NCI-H82 (cell line): ENCODE data around the gene EMX2.

Experiments
- DNase-seq: peaks from one replicate; lab custom pipeline; 2025; lab: John Stamatoyannopoulos, UW

The EMX2 gene

DNA sequence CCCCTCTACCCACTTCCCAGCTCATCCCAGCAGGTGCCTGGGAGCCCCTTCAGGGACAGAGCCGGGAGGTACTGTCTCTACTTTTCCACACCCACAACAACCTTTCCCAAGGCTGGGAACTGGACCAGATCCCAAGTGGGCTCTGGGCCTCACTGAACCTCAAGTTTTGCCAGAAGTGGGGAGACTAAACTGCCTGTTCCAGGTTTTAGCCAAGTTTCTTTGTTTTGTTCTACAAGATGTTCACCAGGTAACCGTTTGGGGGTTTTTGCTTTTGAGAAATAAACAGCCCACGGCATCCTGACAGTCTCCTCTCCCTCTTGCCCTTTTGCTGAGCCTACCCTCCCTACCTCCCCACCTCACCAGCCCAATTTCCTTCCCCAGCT lies 10.6 kb upstream of the EMX2 start:
- DNase-seq: no peak

DNA sequence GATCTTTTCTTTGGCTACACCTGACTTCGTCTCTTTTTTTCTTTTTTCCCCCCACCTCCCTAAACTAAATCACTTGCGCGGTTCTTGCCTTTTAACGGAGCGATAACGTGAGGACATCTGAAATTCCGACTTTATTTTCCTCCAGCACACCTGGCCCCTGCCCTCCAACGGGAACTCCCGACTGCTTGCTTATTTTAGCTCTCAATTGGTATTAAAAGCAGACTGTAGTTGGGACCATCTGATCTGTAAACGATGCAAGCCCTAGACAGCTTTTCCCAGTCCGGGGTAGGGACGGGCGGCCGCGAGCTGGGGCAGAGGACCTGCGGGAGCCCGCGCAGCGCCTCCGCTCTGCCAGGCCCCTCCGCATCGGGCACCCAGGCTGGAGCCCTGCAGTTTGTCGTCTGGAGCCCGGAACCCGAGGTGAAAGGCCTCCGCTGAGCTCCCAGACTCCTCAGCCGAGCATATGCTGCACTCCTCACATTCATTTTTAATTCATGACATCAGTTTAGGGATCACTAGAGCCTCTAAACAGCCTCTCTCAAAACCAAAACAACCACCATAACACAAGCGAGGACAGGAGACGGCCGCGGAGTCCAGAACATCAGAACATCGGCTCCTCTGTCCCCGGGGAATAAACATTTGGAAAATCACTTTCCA lies 10.0 kb upstream of the EMX2 start:
- no peak for DNase-seq

DNA sequence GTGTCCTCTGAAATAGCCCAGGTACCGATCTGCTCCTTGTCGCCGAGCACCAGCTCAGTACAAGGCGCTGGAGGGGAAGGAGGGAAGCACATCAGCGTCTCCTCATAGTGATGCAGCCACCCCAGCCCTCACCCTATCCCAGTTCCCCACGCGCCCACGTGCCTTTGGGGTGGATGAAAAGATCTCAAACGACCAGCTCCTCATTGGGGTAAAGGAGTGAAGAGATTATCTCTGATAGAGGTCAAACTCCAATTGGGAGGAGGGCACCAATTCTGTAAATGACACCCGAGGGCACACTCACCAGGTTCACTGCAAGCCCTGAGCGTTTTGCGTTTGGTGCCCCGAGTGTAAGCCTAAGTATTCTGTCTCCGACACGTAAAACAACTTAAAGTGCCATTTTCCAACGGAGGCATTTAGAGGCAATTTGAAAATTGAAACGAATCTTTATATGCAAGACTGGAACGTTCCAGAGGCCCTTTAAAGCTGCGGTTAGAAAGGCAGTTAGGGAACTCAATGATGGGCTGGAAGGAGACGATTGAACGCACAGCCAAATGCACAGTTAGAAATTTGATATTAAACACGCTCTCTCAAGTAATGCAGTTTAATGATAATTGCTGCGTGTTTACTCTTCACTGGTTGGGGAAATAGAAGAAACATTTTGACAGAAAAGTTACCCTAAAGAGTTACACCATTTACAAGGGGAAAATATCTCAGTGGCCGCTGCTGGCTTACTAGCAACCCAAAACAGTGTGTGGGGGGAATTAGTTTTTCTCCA lies 8.9 kb upstream of the EMX2 start:
- no peak for DNase-seq

DNA sequence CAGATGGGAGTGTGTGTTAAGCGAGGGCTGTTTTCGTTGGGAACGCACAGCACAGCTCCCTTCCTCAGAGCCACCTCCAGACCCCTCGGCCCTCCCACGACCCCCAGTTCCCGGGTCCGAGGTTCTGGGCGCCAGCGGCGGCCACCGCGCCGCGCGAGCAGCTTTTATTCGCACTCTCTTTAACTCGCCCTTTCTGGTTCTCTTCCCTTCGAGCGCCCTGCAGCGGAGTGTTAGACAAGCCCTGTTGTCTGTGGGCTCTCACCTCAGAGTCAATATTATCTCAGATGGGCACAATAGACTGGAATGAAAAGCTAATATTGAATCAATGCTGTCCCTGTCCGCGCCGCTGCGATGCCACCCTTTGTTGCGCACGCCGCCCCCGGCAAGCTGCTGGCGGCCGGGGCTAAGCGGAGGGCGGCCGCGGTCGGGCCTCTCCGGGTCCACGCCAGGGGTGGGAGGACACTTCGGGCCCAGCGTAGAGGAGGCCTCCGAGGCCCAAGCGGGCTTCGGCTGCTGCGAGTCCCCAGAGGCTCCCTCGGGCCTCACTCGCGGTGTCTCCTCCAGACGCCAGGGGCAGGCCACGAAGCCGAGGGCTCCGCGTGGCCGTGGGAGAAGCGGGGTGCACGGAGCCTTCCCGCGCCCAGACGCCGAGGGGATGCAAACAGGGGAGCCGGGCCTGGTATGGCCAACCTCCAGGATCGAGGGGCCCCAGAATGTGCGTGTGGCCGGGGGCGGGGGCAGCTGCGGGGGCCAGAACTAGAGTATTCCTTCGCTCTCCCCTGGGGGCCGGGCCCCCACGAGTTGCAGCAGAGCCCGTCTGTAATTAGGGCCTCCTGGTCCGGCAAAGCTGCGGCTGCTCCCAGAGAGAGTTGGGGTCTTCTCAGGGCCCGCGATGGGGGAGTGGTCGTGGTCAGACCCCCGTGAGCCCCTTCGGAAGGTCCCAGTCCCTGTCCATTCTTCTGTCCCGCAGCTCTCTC lies 7.9 kb upstream of the EMX2 start:
- DNase-seq: no peak

DNA sequence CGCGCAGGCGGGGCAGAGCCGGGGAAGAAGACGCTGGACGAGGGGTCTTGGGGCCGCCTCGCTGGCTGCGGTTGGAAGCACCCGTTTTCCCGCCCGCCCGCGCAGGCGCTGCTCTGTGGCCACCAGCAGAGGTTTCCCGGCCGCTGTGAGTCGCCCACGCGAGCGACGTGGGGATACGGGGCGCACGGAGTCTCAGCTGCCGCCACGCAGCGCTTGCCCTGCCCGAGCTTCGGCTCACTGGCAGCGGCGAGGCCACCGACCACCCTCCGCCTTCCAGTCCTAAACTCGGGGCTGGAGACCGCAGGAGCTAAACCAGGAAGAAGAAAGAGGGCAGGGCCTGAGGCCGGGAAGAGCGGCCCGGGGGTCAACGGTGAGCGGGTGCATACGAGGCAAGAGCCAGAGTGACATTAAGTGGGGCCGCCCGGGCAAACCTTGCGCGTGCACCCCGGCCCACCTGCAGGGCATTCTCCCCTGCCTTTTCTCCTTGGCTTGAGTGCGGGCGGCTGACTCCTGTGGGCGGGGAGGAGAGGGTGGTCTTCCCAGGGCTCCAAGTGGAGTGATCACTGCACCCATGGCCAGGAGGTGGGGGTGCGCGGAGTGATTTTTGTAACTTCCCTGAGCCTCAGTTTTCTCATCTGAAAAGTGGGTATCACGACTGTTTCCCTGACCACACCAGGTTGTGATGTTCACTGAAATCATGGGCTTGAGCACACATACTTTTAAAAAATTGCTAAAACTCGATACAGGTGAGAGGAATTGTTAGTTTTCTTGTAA lies 7.1 kb upstream of the EMX2 start:
- no peak for DNase-seq

DNA sequence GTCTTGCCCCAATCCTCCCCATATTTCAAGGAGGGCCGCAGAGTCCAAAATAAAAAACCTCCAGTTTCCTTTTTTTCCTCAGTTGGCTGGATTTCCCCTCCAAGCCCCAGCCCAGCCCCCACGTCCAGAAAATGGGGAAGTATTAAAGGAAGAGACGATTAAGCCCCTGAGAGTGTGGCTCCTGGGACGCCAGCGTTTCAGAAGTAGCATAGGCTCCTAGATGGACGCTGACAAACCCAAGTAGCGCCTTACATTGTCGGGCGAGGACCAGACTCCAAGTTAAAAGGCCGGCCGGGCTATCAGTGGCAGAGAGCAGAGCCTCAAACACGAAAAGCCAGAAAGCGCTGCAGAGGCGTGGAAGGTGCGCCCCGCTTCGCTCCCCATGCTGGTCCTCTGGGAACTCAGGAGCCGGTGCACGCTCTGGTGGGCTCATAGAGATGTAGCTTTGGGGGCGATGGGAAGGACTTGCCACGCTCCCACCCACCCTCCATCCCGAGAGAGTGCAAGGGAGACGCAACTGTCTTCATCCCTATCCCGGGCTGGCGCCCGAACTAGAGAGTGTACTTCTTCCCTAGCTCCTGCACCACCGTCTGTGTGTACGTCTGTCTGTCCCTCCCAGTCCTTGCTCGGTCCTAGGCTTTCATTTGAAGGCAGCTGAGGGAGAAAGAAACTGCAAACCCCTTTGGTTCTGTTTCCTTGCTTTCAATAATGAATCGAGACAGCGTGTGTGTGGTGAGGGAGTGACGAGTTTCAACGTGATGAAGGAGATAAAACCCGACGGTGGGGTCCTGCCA lies 6.3 kb upstream of the EMX2 start:
- DNase-seq: no peak

DNA sequence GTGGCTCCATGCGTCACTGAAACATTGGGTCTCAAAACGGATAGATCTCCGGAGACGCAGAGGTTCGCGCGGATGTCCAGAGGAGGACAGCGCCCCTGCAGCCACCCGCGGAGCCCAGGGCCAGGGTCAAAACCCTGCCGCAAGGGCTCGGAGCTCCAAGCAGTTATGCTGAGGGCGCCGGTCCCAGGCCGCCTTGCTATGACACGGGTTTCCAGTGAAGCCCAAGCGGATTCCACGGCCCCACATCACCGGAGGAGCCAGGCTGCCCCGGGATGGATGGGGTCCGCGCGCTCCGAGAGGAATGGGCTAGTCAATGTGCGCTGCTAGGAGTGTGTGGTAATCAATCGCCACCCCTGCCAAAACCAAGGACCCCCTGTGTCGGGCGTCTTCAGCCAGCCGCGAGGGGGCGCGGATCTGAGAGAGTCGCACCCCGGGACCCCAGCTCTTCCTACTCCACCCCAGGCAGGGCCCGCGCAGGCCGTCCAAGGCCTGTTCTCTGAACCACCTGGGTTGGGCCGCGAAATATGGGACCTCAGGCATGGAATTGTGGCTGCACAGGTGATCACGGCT lies 5.6 kb upstream of the EMX2 start:
- peak; percentile 7 for DNase-seq

DNA sequence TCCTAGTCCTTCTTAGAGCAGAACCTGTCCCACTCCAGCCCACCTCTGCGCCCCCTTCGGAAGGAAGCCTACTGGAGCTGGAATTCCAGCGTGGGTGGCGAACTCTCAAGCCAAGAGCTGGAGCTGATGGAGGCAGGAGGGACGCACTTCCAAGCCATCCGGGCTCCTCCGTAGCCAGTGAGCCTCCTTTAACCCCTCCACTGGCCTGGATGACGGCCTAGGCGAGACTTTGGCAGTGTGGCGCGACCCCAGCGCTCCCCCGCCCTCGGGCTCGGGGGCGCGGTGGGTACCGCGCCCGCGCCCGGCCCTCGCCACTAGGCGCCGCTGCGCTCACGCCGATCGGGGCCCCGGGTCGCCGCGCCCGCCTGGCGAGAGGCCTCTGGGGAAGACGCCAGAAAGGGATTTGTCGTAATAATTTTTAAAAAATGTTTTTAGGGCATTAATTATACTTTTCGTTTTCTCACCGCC lies 5.1 kb upstream of the EMX2 start:
- peak; percentile 31 for DNase-seq

DNA sequence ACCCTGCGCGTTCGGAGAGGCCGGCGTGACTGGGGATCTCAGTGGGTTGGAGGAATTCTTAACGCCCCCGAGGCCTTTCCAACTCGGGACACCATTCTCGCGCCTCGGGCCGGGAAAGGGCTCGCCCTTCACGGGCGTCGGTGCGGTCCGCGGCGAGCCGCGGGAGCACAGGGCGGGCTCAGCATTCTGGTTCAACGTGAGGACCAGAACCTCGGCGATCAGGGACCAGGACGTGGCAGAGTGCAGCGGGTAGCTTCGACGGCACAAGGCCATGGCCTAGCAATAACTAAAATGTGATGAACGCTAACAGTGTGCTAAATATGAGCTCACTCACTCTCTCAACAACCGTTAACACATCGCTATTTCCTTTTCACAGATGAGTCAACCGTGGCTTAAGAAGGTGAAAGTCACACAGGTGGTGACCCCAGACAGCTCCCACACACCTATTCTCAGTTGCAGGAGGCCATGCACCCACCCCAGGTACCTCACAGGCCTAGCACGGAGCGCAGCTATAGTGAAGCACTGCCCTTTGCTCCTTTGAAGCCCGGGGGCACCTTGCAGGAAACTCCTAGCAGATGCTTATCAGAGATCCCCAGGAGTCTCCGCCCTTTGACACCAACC lies 4.5 kb upstream of the EMX2 start:
- DNase-seq: no peak

DNA sequence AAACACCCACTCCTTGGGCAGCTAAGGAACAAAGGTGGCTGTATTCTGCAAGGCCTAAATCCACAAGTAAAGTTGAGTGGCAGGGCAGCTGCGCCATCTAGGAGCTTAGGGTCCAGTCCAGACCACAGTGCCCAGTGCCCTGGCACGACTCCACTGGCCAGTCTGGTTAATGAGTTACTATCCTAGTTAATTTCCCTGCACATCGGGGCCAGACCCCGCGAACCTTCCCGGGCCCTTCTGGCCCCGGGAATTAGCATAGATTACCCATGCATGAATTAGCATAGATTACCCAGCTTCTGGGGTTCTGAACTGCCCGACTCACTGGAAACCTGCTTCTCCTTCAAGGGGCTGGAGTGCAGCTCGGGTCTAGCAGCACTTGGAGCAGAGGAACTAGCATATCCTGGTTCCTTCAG lies 3.2 kb upstream of the EMX2 start:
- DNase-seq: no peak

DNA sequence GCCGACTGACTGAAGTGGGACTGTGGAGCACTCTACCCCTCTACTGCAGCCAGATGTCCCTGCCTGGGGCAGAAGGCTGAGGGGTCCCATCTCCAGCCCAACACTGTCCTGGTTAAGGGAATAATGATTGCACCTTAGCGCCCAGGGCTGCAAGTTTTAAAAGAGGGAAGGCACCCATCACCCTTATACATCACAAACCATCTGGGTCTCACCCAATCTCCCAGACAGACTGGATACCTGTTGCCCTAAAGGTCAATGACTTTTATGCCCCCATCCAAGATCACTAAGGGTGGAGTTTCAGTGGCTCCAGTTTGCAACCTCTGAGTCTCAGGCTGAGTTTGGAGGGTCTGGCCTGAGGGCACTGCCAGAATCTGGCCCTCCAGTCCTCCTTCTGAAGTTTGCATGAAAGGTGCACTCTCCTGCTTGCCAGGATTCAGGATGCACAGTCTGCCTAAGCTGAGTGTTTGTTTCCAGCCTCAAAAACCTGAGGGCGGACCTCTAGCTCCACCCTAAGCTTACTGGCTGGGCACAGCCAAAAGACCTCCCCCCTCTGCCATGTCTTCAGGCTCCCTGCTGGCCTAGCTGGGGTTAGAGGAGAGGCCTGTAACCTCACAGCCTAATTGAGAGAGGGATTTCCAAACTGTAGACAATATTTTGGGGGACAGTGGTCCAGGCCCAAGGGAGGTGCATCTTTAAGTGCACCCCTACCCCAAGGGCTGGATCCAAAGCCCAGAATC lies 2.5 kb upstream of the EMX2 start:
- DNase-seq: no peak

DNA sequence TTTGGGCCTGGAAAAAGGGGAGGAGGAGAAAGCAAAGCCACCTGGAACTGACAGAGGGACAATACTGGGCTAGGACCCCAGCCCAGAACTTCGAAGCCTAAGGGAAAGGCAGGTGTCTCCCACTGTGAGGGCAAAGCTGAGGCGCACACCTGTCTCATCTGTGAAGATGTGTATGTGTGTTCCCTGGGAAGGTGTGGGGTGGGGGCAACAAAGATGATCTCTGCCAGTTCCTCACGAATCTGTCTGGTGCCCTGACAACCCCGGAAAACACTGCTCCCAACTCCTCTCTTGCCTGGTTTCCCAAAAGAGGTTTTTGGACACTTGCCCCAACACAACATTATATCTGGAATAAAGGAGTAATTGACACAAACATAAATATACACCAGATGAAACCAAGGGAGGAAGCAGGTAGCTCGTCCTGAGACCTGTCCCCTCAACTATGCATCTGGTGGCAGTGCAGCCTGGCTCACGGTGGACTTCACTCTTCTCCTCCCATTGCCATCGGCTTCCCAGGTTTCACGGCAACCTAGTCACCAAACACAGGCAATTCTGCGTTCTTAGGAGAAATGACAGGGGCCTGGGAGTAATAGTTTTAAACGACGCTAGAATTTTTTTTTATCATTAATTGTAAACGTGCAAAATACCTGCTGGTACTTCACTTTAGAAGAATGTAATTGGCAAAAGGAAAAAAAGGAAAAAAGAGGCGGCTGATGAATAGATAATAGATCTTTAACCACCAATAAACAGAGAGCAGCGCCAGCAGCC lies 1.7 kb upstream of the EMX2 start:
- DNase-seq: no peak

DNA sequence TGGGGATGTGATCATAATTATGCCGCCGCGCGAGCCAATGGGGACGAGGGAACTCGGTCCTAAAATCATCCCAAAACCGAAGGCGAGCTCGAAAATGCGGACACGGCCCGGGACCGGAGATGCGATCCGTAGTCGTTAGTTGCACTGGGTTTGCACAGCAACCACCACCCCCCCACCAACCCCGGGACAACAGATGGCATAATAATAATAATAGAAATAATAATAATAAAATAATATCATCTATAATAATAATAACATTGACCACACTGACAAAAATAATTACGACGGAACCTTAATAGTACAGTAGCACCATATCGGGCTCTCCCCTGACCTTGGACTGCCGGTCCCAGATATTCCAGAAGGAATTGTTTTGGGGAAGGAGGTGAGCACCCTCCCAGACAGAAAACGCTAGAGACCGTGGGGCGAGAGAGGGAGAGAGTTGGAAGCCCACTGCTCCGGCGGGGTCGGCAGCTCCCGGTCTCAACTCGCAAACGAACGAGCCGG lies 1.1 kb upstream of the EMX2 start:
- no peak for DNase-seq

DNA sequence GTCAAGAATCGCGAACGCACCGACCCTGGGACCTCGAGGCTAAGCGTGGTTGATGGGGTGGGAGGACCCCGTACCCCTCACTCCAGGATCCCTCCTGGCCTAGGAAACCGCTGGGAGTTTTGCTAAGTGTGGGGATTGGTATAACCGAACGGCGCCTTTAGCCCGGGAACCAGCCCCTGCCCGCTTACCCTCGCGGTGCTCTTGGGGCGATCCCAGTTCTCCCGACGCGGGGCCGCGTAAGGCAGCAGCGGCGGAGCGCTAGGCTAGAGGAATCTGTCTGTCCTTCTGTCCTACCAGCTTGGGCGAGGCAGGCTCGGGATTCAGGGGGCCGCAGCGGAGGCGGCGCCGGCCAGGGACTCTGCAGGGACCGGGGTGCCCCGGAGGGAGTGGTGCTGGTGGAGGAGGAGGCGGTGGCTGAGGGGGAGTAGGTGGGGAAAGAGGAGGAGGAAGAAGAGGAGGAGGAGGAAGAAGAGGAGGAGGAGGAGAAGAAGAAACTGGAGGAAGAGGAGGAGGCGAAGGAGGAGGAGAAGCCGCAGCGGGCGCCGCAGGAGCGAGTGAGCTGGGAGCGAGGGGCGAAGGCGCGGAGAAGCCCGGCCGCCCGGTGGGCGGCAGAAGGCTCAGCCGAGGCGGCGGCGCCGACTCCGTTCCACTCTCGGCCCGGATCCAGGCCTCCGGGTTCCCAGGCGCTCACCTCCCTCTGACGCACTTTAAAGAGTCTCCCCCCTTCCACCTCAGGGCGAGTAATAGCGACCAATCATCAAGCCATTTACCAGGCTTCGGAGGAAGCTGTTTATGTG lies 439 bp upstream of the EMX2 start:
- peak; percentile 66 for DNase-seq

DNA sequence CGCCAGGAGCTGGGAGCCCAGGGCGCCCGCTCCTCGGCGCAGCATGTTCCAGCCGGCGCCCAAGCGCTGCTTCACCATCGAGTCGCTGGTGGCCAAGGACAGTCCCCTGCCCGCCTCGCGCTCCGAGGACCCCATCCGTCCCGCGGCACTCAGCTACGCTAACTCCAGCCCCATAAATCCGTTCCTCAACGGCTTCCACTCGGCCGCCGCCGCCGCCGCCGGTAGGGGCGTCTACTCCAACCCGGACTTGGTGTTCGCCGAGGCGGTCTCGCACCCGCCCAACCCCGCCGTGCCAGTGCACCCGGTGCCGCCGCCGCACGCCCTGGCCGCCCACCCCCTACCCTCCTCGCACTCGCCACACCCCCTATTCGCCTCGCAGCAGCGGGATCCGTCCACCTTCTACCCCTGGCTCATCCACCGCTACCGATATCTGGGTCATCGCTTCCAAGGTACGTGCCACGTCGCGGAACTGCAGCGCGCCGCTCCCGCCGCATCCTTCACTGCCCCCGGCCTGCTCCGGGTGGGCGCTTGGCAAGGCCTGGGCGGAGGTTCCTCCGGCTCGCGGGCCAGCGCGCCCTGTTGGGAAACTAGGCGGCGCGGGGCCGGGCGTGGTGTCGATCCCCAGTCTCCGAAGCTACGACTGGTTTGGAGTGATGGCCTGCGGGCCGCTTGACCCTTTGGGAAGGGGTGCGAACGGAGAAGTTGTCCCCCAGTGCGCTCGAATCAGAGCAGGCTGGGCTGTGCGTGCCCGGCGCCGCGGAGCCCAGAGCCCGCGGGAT lies 868 bp downstream of the EMX2 start:
- DNase-seq: peak; percentile 48

DNA sequence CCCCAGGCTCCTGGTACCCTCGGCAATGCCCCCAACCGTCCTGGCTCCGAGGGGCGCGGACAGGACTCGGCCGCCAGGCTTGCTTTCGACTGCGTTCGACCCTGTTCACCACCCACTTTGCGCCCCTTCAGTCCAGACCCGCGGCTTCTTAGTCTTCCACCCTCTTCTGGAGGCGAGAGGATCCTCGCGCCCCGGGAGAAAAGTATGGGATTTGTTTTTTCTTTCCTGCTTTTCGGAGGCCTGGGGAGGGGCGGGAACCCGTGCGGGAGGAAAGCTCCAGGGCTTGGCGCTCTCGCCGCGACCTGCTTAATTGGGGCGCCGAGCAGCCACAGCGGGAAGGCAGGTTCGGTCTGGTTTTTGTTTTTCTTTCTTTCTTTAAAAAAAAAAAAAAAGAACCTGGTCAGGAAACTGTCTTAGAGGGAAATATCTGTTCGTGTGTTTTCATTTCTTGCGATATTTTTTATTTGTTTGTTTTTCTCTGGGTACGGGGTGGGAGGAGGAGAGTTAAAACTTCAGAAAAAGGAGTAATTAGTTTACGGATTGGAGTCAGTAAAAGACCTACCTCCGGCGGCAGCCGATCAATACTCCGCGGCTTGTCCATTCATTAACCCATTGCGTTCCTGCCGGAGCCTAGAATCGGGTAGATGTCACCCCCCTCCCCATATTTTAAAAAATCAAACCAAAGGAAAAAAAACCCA lies 1.6 kb downstream of the EMX2 start:
- no peak for DNase-seq
